Skeletal muscle tissue (tissue), 4 donors: Measurements from ENCODE around the gene UAP1. TPM values are rescaled to one million over a fixed set of nuclear protein-coding genes. Genes with fewer than 3 reads are reported as not detected.
"Not testable (repeated sequence)": the region's sequence is repeated elsewhere in the genome, so short reads cannot be mapped to it uniquely, and the experiment has no call there.

Source experiments
- H3K27ac ChIP-seq: one replicate; pipeline ENCODE4 v1.7.0; 2013; ENCODE audit warnings: mild to moderate bottlenecking, low read depth, low read length, inconsistent platforms
- H3K27me3 ChIP-seq, 3 donors: one replicate each; pipeline ENCODE4 v1.7.0; 2013; ENCODE audit warnings: low read length in 3 of 3; ENCODE audit not compliant: control insufficient read depth in 3 of 3, insufficient read depth in 3 of 3
- H3K36me3 ChIP-seq, 3 donors: one replicate each; pipeline ENCODE4 v1.7.0; 2013; ENCODE audit warnings: low read length in 3 of 3; ENCODE audit not compliant: control insufficient read depth in 3 of 3, insufficient read depth in 3 of 3
- H3K4me1 ChIP-seq, 3 donors: one replicate each; pipeline ENCODE4 v1.7.0; 2013; ENCODE audit warnings: low read length in 3 of 3, mild to moderate bottlenecking in 3 of 3; ENCODE audit not compliant: control insufficient read depth in 3 of 3, insufficient read depth in 3 of 3
- H3K4me3 ChIP-seq, 3 donors: one replicate each; pipeline ENCODE4 v1.7.0; 2013; ENCODE audit warnings: low read length in 3 of 3
- H3K9ac ChIP-seq, 3 donors: one replicate each; pipeline ENCODE4 v1.7.0; 2013; ENCODE audit warnings: low read length in 3 of 3, mild to moderate bottlenecking in 3 of 3, moderate library complexity in 2 of 3, low read depth in 1 of 3
- H3K9me3 ChIP-seq, 3 donors: one replicate each; pipeline ENCODE4 v1.7.0; 2013; ENCODE audit warnings: low read length in 3 of 3; ENCODE audit not compliant: control insufficient read depth in 3 of 3
- total RNA-seq: library from RNA; depleted of rRNA; stranded (reverse); fragments of >200 nt; gene quantifications from one replicate; pipeline ENCODE4 v1.2.3, GENCODE V29; 2014
- donor health status: Osteomylitis.

The UAP1 gene
- total RNA-seq, 1 donor from 2014 or later: 43.8 TPM

- no peaks in the 10 kb centered on the region for H3K9me3 ChIP-seq
- H3K4me1 ChIP-seq: no peaks in the 10 kb centered on the region
- no peak overlapping the region for H3K27ac ChIP-seq
- peaks cover 8 to 21% (median 16%) of the 10 kb centered on the region in 3 donors for H3K36me3 ChIP-seq
- no peaks in the 10 kb centered on the region for H3K27me3 ChIP-seq
- H3K9ac ChIP-seq: no peak overlapping the region
- no peak overlapping the region for H3K4me3 ChIP-seq
Measured at GRCh38 chr1:162599451-162599850, 37.9 kb downstream of the UAP1 start.

- not testable (repeated sequence) for H3K9me3 ChIP-seq, H3K9ac ChIP-seq, H3K4me3 ChIP-seq, H3K27me3 ChIP-seq, H3K27ac ChIP-seq, H3K4me1 ChIP-seq
- peaks cover 7 to 16% (median 8%) of the 10 kb centered on the region in 3 donors for H3K36me3 ChIP-seq
Measured at GRCh38 chr1:162603117-162603516, 41.6 kb downstream of the UAP1 start.

GRCh38 chr1:162605225-162605927 lies 43.9 kb downstream of the UAP1 start:
- H3K4me3 ChIP-seq: no peak overlapping the region
- H3K36me3 ChIP-seq: peaks cover 3 to 11% (median 3%) of the 10 kb centered on the region in 3 donors
- H3K9me3 ChIP-seq: no peaks in the 10 kb centered on the region
- no peak overlapping the region for H3K27ac ChIP-seq
- H3K4me1 ChIP-seq: no peaks in the 10 kb centered on the region
- no peak overlapping the region for H3K9ac ChIP-seq
- no peaks in the 10 kb centered on the region for H3K27me3 ChIP-seq

GRCh38 chr1:162609306-162609705 lies 47.8 kb downstream of the UAP1 start:
- Histone ChIP-seq H3K9ac (no peak overlapping the region), H3K4me3 (no peak overlapping the region), H3K27me3 (no peaks in the 10 kb centered on the region), H3K27ac (no peak overlapping the region), H3K4me1 (peaks cover 6 to 14% (median 8%) of the 10 kb centered on the region in 3 donors), H3K9me3 (no peaks in the 10 kb centered on the region), H3K36me3 (no peaks in the 10 kb centered on the region)

- Histone ChIP-seq H3K9ac (no peak overlapping the region), H3K36me3 (no peaks in the 10 kb centered on the region), H3K27me3 (no peaks in the 10 kb centered on the region), H3K9me3 (peaks cover 0 to 7% (median 4%) of the 10 kb centered on the region in 3 donors), H3K4me3 (no peak overlapping the region), H3K4me1 (peaks cover 6 to 14% (median 8%) of the 10 kb centered on the region in 3 donors), H3K27ac (peak overlapping the region; percentile 0)
Measured at GRCh38 chr1:162612606-162613400, 51.3 kb downstream of the UAP1 start.

GRCh38 chr1:162616848-162617247 lies 55.3 kb downstream of the UAP1 start:
- Histone ChIP-seq H3K4me3 (peak overlapping the region in 1 of 3 donors; percentile 17), H3K9me3 (peaks cover 0 to 7% (median 4%) of the 10 kb centered on the region in 3 donors), H3K36me3 (no peaks in the 10 kb centered on the region), H3K27me3 (no peaks in the 10 kb centered on the region), H3K4me1 (peaks cover 6 to 14% (median 8%) of the 10 kb centered on the region in 3 donors), H3K9ac (no peak overlapping the region), H3K27ac (no peak overlapping the region)

GRCh38 chr1:162617513-162617912 lies 56.0 kb downstream of the UAP1 start:
- Histone ChIP-seq H3K36me3 (no peaks in the 10 kb centered on the region), H3K9ac (no peak overlapping the region), H3K9me3 (peaks cover 0 to 7% (median 4%) of the 10 kb centered on the region in 3 donors), H3K4me1 (peaks cover 6 to 14% (median 8%) of the 10 kb centered on the region in 3 donors), H3K27ac (no peak overlapping the region), H3K27me3 (no peaks in the 10 kb centered on the region), H3K4me3 (no peak overlapping the region)

- no peaks in the 10 kb centered on the region for H3K27me3 ChIP-seq
- peaks cover 0 to 7% (median 4%) of the 10 kb centered on the region in 3 donors for H3K9me3 ChIP-seq
- no peak overlapping the region for H3K4me3 ChIP-seq
- no peak overlapping the region for H3K27ac ChIP-seq
- no peaks in the 10 kb centered on the region for H3K4me1 ChIP-seq
- H3K36me3 ChIP-seq: no peaks in the 10 kb centered on the region
- H3K9ac ChIP-seq: no peak overlapping the region
Measured at GRCh38 chr1:162619076-162619475, 57.6 kb downstream of the UAP1 start.

- H3K9ac ChIP-seq: no peak overlapping the region
- H3K27ac ChIP-seq: no peak overlapping the region
- H3K36me3 ChIP-seq: no peaks in the 10 kb centered on the region
- H3K4me3 ChIP-seq: no peak overlapping the region
- H3K27me3 ChIP-seq: no peaks in the 10 kb centered on the region
- no peaks in the 10 kb centered on the region for H3K4me1 ChIP-seq
- peaks cover 0 to 7% (median 4%) of the 10 kb centered on the region in 3 donors for H3K9me3 ChIP-seq
Measured at GRCh38 chr1:162621256-162621655, 59.7 kb downstream of the UAP1 start.

- Histone ChIP-seq H3K4me3 (no peak overlapping the region), H3K27ac (no peak overlapping the region), H3K36me3 (no peaks in the 10 kb centered on the region), H3K9ac (no peak overlapping the region), H3K27me3 (no peaks in the 10 kb centered on the region), H3K9me3 (no peaks in the 10 kb centered on the region), H3K4me1 (peaks cover 0 to 2% (median 0%) of the 10 kb centered on the region in 3 donors)
Measured at GRCh38 chr1:162625679-162626078, 64.2 kb downstream of the UAP1 start.
